Measurements from ENCODE around the gene PPP1R13L. TPM values are rescaled to one million over a fixed set of nuclear protein-coding genes. Genes with fewer than 3 reads are reported as not detected.

Gene PPP1R13L
- total RNA-seq, 3 donors from 2014 or later = 3.4 to 45.1 (median 34.7) TPM

- Histone ChIP-seq H3K36me3 (no peaks in the 10 kb centered on the region), H3K4me3 (no peak overlapping the region), H3K4me1 (no peaks in the 10 kb centered on the region), H3K27ac (no peak overlapping the region), H3K27me3 (no peaks in the 10 kb centered on the region), H3K9me3 (no peaks in the 10 kb centered on the region)
- TF ChIP-seq POLR2AphosphoS5 (IDR thresholded peaks at IDR 0.05) = no peak
- TF ChIP-seq CTCF (IDR thresholded peaks at IDR 0.05) = no peak
- no peak for TF ChIP-seq POLR2A (IDR thresholded peaks at IDR 0.05)
- intact Hi-C loops (cut with DNase I; ENCODE audit: low total_unique reads) = no loop called here
- DNase-seq (ENCODE audit: low spot score in 2 of 2) = no peak
These were observed 43.3 kb downstream of the PPP1R13L start for GRCh38 chr19:45361608-45362007.

GRCh38 chr19:45358213-45358792, 46.6 kb downstream of the PPP1R13L start:
- Histone ChIP-seq H3K36me3 (no peaks in the 10 kb centered on the region), H3K4me3 (no peak overlapping the region), H3K27me3 (no peaks in the 10 kb centered on the region), H3K9me3 (no peaks in the 10 kb centered on the region), H3K4me1 (no peaks in the 10 kb centered on the region), H3K27ac (no peak overlapping the region)
- no peak for DNase-seq (ENCODE audit: low spot score in 2 of 2)
- intact Hi-C loops (cut with DNase I; ENCODE audit: low total_unique reads) = no loop called here
- TF ChIP-seq POLR2A (IDR thresholded peaks at IDR 0.05) (no peak), CTCF (IDR thresholded peaks at IDR 0.05) (no peak), POLR2AphosphoS5 (IDR thresholded peaks at IDR 0.05) (no peak)

- no peaks in the 10 kb centered on the region for H3K4me1 ChIP-seq
- no peak overlapping the region for H3K4me3 ChIP-seq
- intact Hi-C loops (cut with DNase I; ENCODE audit: low total_unique reads) = no loop called here
- no peaks in the 10 kb centered on the region for H3K9me3 ChIP-seq
- DNase-seq (ENCODE audit: low spot score in 2 of 2) = no peak
- no peak for TF ChIP-seq CTCF (IDR thresholded peaks at IDR 0.05)
- no peak for TF ChIP-seq POLR2AphosphoS5 (IDR thresholded peaks at IDR 0.05)
- TF ChIP-seq POLR2A (IDR thresholded peaks at IDR 0.05) = no peak
- no peaks in the 10 kb centered on the region for H3K27me3 ChIP-seq
- no peak overlapping the region for H3K27ac ChIP-seq
- H3K36me3 ChIP-seq = no peaks in the 10 kb centered on the region
These were observed 47.5 kb downstream of the PPP1R13L start for GRCh38 chr19:45357445-45357783.

GRCh38 chr19:45356760-45357444, 48.0 kb downstream of the PPP1R13L start:
- Histone ChIP-seq H3K9me3 (no peaks in the 10 kb centered on the region), H3K27me3 (no peaks in the 10 kb centered on the region), H3K4me3 (no peak overlapping the region), H3K4me1 (no peaks in the 10 kb centered on the region), H3K27ac (no peak overlapping the region), H3K36me3 (no peaks in the 10 kb centered on the region)
- intact Hi-C loops (cut with DNase I; ENCODE audit: low total_unique reads) = no loop called here
- DNase-seq (ENCODE audit: low spot score in 2 of 2) = no peak
- TF ChIP-seq CTCF (IDR thresholded peaks at IDR 0.05) (no peak), POLR2AphosphoS5 (IDR thresholded peaks at IDR 0.05) (no peak), POLR2A (IDR thresholded peaks at IDR 0.05) (no peak)

- Histone ChIP-seq H3K4me1 (no peaks in the 10 kb centered on the region), H3K27me3 (no peaks in the 10 kb centered on the region), H3K9me3 (no peaks in the 10 kb centered on the region), H3K36me3 (no peaks in the 10 kb centered on the region), H3K4me3 (no peak overlapping the region), H3K27ac (no peak overlapping the region)
- intact Hi-C loops (cut with DNase I; ENCODE audit: low total_unique reads) = no loop called here
- no peak for TF ChIP-seq POLR2A (IDR thresholded peaks at IDR 0.05)
- no peak for TF ChIP-seq POLR2AphosphoS5 (IDR thresholded peaks at IDR 0.05)
- no peak for TF ChIP-seq CTCF (IDR thresholded peaks at IDR 0.05)
- no peak for DNase-seq (ENCODE audit: low spot score in 2 of 2)
These were observed 49.0 kb downstream of the PPP1R13L start for GRCh38 chr19:45355910-45356309.
